Measurements from ENCODE around the gene USP10. TPM values are rescaled to one million over a fixed set of nuclear protein-coding genes. Genes with fewer than 3 reads are reported as not detected.

The USP10 gene
- total RNA-seq, 1 experiment from 2014 or later, result 203 TPM

DNA sequence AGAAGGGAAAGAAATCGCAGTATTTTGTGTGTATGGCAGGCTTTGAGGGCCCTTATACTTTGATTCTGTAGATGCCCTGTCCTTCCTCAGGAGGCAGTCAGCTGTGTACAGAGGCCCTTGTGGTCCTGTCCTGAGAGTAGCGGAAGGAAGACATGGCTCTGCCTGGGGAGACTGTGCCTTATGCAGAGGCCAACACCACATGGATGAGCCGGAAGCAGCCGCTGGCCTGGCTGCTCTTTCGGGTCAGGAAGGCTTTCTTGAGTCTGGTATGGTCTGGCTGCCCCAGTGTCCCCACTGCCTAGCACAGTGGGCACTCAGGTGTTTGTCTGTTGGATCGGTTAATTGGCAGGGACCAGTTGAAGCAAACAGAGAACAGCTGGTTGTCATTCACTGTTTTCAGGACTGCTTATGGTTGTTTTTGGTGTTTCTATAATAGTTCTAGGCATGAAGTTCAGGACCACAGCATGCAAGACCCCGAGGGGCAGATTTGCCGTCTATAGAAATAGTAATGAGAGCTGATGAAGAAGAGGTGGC lies 12.4 kb downstream of the USP10 start:
- Mint-ChIP-seq H3K27ac (peak overlapping the region in 1 of 3 experiments; percentile 19; a peak in 1 of 7 replicates), H3K4me3 (no peak overlapping the region), H3K9me3 (no peaks in the 10 kb centered on the region), H3K4me1 (peaks cover 64 to 82% of the 10 kb centered on the region in 2 experiments), H3K36me3 (ENCODE audit: insufficient read depth in 1 of 3, low read depth in 3 of 3) (peaks cover 0 to 11% (median 4%) of the 10 kb centered on the region in 3 experiments; a peak in 5 of 7 replicates), H3K27me3 (ENCODE audit: low read depth) (no peaks in the 10 kb centered on the region)
- no peak overlapping the region for H4K5ac ChIP-seq (ENCODE audit: insufficient read length, low read depth, low read length)
- no peak overlapping the region for H2BK15ac ChIP-seq (ENCODE audit: low read depth, low read length)
- no CpG with 5 or more reads among the region's 8 CpGs for WGBS (ENCODE audit: extremely low coverage, insufficient read length, low lambda C conversion rate)
- peaks cover 15% of the 10 kb centered on the region for H3K79me1 ChIP-seq (ENCODE audit: insufficient read depth, low read depth, low read length, poor library complexity, severe bottlenecking)
- H3K4me1 ChIP-seq (ENCODE audit: insufficient read depth, low read length), result peaks cover 2% of the 10 kb centered on the region; the same call in 1 of the 2 replicates
- no peak for DNase-seq
- no peaks in the 10 kb centered on the region for H3K9me3 ChIP-seq (ENCODE audit: control insufficient read depth, low read depth, low read length)
- no peak overlapping the region for H4K8ac ChIP-seq (replicated peaks; ENCODE audit: insufficient read length, low read depth, low read length)
- H2BK5ac ChIP-seq (ENCODE audit: insufficient read length, low read length), result no peak overlapping the region
- H2AK5ac ChIP-seq (ENCODE audit: insufficient read length, low read length), result no peak overlapping the region
- H3K18ac ChIP-seq (ENCODE audit: insufficient read length, low read depth, low read length), result no peak overlapping the region
- H3T11ph ChIP-seq (ENCODE audit: low read length), result no peak overlapping the region
- peak overlapping the region; percentile 45; the same call in 1 of the 2 replicates for H3K14ac ChIP-seq (ENCODE audit: insufficient read depth, low read length)
- no peaks in the 10 kb centered on the region for H3K27me3 ChIP-seq (ENCODE audit: insufficient read depth, low read length)
- H3K27ac ChIP-seq (ENCODE audit: insufficient read length, low read depth, low read length), result no peak overlapping the region
- no peak overlapping the region for H3K4ac ChIP-seq (ENCODE audit: low read depth, low read length)
- H4K91ac ChIP-seq (ENCODE audit: insufficient read length, low read depth, low read length), result no peak overlapping the region
- H3K23ac ChIP-seq (ENCODE audit: insufficient read length, low read depth, low read length), result no peak overlapping the region
- H3K56ac ChIP-seq (ENCODE audit: insufficient read length, low read depth, low read length), result no peak overlapping the region
- H3K23me2 ChIP-seq (ENCODE audit: insufficient read length, low read depth, low read length, poor library complexity, severe bottlenecking), result no peaks in the 10 kb centered on the region
- peaks cover 7% of the 10 kb centered on the region for H4K20me1 ChIP-seq (ENCODE audit: control insufficient read depth, insufficient read depth, insufficient read length)
- no peak overlapping the region for H2BK20ac ChIP-seq (ENCODE audit: low read depth, low read length, poor library complexity, severe bottlenecking)
- H3K9ac ChIP-seq (ENCODE audit: extremely low read depth, insufficient read length, low read length), result no peak overlapping the region
- peaks cover 90% of the 10 kb centered on the region for H3K79me2 ChIP-seq (ENCODE audit: insufficient read depth, low read length)
- H2BK120ac ChIP-seq (ENCODE audit: low read depth, low read length, poor library complexity, severe bottlenecking), result no peak overlapping the region
- no peak overlapping the region for H2AFZ ChIP-seq (ENCODE audit: low read length)
- no peak overlapping the region for H3K4me2 ChIP-seq (ENCODE audit: insufficient read depth, insufficient read length, low read length)
- TF ChIP-seq, protein P1, sequence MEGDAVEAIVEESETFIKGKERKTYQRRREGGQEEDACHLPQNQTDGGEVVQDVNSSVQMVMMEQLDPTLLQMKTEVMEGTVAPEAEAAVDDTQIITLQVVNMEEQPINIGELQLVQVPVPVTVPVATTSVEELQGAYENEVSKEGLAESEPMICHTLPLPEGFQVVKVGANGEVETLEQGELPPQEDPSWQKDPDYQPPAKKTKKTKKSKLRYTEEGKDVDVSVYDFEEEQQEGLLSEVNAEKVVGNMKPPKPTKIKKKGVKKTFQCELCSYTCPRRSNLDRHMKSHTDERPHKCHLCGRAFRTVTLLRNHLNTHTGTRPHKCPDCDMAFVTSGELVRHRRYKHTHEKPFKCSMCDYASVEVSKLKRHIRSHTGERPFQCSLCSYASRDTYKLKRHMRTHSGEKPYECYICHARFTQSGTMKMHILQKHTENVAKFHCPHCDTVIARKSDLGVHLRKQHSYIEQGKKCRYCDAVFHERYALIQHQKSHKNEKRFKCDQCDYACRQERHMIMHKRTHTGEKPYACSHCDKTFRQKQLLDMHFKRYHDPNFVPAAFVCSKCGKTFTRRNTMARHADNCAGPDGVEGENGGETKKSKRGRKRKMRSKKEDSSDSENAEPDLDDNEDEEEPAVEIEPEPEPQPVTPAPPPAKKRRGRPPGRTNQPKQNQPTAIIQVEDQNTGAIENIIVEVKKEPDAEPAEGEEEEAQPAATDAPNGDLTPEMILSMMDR (conservative IDR thresholded peaks at IDR 0.05), result no peak
- no peak overlapping the region for H2BK12ac ChIP-seq (ENCODE audit: insufficient read length, low read depth, low read length)

All from H9 (cell line).